RPMI7951 (cell line): ENCODE results near the gene FRMD8. TPM values are rescaled to one million over a fixed set of nuclear protein-coding genes. Genes with fewer than 3 reads are reported as not detected.

ENCODE experiments used
- DNase-seq: peaks from one replicate; pipeline ENCODE4 v3.0.0-alpha.2; 2012; ENCODE audit warnings: low read depth
- total RNA-seq: library from RNA; depleted of rRNA; stranded (reverse); fragments of >200 nt; shearing (Covaris generic); gene quantifications from 2 replicates; pipeline ENCODE4 v1.2.3, GENCODE V29; 2014

The FRMD8 gene
- total RNA-seq, 1 experiment from 2014 or later = 21.9 TPM

- no peak for DNase-seq
Observed at GRCh38 chr11:65414776-65415498, 28.5 kb downstream of the FRMD8 start.

GRCh38 chr11:65415499-65416340 lies 29.3 kb downstream of the FRMD8 start:
- DNase-seq = no peak

- peak; percentile 74 for DNase-seq
Observed at GRCh38 chr11:65416341-65416824, 29.9 kb downstream of the FRMD8 start.

GRCh38 chr11:65416841-65417701 lies 30.6 kb downstream of the FRMD8 start:
- no peak for DNase-seq

- no peak for DNase-seq
Observed at GRCh38 chr11:65417702-65418430, 31.4 kb downstream of the FRMD8 start.

DNA sequence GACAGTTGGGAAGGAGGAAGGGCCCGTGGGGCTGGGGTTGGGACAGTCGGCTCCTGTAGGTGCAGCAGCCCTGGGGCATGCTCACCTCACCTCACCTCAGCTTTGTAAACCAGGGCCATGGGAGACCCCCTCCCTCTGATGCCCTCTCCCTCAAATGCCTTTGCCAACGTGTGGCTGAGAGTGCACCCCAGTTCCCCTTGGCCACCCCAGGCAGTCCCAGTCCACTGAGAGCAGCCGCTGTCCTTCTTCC lies 31.9 kb downstream of the FRMD8 start:
- no peak for DNase-seq

GRCh38 chr11:65418681-65419459 lies 32.4 kb downstream of the FRMD8 start:
- DNase-seq = peak; percentile 99

DNA sequence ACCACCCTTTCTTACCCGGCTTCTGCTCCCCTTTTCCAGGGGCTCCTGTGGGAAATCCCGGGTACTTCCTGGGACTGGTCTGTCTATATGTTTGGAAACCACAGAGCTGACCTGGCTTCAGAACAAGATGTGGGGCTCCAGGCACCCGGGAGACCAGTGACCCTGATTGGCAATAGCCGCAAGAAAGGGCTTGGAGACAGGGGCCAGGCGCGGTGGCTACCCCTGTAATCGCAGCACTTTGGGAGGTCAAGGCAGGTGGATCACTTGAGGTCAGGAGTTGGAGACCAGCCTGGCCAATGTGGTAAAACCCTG lies 33.0 kb downstream of the FRMD8 start:
- DNase-seq = no peak

DNA sequence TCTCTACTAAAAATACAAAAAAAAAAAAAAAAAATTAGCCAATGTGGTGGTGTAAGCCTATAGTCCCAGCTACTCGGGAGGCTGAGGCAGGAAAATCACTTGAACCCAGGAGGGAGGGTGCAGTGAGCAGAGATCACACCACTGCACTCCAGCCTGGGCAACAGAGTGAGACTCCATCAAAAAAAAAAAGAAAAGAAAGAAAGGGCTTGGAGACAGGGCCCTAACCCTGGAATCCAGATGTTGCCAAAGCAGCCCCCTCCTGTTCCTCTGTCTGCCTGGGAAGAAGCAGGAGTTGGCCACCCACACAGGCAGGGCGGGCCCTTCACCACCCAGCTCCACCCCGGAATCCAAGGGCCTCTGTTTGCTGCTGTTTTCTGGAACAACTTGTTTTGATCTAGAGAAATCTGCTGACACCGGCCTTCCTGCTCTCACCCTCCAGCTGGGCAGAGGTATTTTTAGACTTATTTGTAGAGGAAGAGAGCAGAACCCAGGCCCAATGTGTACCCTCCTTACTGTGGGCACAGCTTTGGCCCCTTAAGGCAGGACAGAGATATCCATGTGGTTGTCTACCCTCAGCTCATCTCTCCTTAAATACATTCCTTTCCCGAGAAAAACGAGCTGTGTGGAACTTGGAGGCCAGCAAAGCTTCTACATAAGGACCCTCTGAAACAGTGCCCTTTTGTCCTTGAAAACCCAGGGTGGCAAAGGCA lies 33.5 kb downstream of the FRMD8 start:
- DNase-seq = peak; percentile 91

DNA sequence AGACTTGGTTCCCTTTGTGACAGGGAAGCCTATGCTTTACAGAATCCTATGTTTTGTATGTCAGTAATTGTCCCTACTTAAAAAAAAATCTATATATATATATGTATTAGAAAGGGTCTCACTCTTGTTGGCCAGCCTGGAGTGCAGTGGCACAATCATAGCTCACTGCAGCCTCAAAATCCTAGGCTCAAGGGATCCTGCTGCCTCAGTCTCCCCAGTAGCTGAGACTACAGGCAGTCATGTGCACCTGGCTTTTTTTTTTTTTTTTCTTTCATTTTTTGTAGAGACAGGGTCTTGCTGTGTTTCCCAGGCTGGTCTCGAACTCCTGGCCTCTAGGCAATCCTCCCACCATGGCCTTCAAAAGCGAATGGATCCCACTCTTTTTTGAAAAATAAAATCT lies 34.1 kb downstream of the FRMD8 start:
- DNase-seq = no peak

DNA sequence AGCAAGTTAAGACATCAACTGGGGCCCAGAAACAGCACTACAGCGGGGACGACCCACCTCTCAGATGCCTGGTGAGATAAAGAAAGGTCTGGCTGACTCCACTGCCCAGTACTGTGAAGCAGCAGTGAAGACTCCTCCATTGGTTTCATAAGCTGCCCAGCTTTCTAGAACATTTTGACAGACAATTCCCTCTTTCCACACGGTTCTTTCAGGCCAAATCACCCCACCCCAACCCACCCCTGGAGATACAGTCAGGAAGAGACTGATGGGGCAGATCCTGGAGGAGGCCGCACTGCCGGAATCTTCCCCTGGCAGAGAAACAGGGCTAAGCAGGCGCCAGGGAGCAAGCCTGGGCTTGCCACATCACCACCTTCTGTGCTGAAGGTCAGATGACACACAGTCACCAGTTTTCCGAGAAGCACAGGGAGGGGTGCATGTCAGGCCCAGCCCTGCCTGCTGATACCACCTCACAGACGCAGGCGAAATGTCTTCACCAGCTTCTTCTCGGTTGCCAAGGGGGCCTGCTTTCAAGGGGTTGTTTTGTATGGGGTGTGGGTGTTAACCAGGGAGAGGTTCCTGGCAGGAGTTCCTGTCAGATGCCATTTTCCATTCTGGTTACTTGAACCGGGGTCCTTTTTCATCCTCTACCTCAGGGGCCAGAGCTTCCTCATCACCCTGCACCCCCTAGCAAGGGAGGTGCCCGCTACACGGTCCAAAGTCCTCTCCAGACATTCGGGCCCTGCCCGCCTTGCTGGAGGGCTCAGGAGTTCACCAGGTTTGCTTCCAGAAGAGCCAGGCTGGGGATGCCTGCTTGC lies 34.7 kb downstream of the FRMD8 start:
- DNase-seq = peak; percentile 96

GRCh38 chr11:65421794-65422632 lies 35.6 kb downstream of the FRMD8 start:
- DNase-seq = peak; percentile 96

- DNase-seq = peak; percentile 96
Observed at GRCh38 chr11:65422633-65423515, 36.4 kb downstream of the FRMD8 start, which contains the start of gene NEAT1. Gene NEAT1, plus strand, starts transcription at chr11:65422798.

DNA sequence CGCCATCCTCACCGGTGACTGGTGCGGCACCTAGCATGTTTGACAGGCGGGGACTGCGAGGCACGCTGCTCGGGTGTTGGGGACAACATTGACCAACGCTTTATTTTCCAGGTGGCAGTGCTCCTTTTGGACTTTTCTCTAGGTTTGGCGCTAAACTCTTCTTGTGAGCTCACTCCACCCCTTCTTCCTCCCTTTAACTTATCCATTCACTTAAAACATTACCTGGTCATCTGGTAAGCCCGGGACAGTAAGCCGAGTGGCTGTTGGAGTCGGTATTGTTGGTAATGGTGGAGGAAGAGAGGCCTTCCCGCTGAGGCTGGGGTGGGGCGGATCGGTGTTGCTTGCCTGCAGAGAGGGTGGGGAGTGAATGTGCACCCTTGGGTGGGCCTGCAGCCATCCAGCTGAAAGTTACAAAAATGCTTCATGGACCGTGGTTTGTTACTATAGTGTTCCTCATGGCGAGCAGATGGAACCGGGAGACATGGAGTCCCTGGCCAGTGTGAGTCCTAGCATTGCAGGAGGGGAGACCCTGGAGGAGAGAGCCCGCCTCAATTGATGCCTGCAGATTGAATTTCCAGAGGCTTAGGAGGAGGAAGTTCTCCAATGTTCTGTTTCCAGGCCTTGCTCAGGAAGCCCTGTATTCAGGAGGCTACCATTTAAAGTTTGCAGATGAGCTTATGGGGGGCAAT lies 37.2 kb downstream of the FRMD8 start:
- no peak for DNase-seq

GRCh38 chr11:65424205-65425104 lies 38.0 kb downstream of the FRMD8 start:
- no peak for DNase-seq
